Endothelial cell of umbilical vein (primary cell): Measurements from ENCODE around the gene MYH16.

ENCODE experiments used
- EZH2 ChIP-seq: IDR thresholded peaks from 2 replicates; pipeline ENCODE4 v1.6.1; 2012; ENCODE audit warnings: borderline replicate concordance, low read depth, mild to moderate bottlenecking, moderate library complexity, low read length, inconsistent platforms; ENCODE audit not compliant: severe bottlenecking
- GATA2 ChIP-seq: IDR thresholded peaks from 2 replicates; pipeline ENCODE4 v1.7.0; 2011; ENCODE audit warnings: low read depth, mild to moderate bottlenecking, moderate library complexity, mixed read lengths, low read length; ENCODE audit not compliant: insufficient read length, insufficient read depth
- POLR2AphosphoS5 ChIP-seq: IDR thresholded peaks from 2 replicates; pipeline ENCODE4 v1.6.1; 2012; ENCODE audit warnings: low read depth, mild to moderate bottlenecking, control low read depth, low read length, moderate library complexity; ENCODE audit not compliant: insufficient read depth
- TF ChIP-seq, protein P1 (sequence below), 2 donors: IDR thresholded peaks; 1 replicate in 1 of 2; 2 replicates in 1 of 2; pipeline ENCODE4 v1.5.1; 2011; ENCODE audit warnings: low read length in 2 of 2, mild to moderate bottlenecking in 2 of 2, moderate library complexity in 2 of 2, control low read depth in 1 of 2, inconsistent platforms in 1 of 2, low read depth in 1 of 2; ENCODE audit not compliant: insufficient read depth in 1 of 2; ENCODE audit errors: extremely low read depth in 1 of 2

DNA sequence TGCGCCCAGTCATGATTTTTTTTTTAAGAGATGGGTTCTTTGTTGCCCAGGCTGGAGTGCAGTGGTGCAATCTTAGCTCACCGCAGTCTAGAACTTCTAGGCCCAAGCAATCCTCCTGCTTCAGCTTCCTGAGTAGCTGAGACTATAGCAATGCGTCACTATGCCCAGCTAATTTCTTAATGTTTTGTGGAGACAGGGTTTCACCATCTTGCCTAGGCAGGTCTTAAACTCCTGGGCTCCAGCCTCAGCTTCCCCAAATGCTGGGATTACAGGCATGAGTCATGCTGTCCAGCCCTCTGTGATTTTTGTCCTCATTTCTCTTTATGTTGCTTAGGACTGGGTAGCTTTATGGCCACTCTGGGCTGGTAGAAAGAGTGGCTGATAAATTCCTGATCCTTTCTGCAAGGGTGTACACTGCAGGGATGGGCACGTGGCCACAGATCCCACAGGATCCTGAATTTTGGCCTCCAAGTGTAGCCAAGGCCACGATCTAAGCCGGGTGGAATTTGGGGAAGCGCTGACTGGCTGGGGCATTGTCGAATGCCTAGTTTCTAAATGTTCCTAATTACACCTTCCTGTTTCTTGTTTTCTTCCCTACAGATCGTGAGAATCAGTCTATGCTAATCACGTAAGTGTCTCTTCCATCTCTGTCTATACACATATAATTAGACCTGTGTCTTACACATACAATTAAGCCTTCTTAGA lies 24.1 kb upstream of the MYH16 start:
- TF ChIP-seq, protein P1, sequence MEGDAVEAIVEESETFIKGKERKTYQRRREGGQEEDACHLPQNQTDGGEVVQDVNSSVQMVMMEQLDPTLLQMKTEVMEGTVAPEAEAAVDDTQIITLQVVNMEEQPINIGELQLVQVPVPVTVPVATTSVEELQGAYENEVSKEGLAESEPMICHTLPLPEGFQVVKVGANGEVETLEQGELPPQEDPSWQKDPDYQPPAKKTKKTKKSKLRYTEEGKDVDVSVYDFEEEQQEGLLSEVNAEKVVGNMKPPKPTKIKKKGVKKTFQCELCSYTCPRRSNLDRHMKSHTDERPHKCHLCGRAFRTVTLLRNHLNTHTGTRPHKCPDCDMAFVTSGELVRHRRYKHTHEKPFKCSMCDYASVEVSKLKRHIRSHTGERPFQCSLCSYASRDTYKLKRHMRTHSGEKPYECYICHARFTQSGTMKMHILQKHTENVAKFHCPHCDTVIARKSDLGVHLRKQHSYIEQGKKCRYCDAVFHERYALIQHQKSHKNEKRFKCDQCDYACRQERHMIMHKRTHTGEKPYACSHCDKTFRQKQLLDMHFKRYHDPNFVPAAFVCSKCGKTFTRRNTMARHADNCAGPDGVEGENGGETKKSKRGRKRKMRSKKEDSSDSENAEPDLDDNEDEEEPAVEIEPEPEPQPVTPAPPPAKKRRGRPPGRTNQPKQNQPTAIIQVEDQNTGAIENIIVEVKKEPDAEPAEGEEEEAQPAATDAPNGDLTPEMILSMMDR (IDR thresholded peaks at IDR 0.05; ENCODE audit: extremely low read depth in 1 of 2, insufficient read depth in 1 of 2, low read depth in 1 of 2, low read length in 2 of 2): no peak
- TF ChIP-seq GATA2: no peak
- TF ChIP-seq POLR2AphosphoS5: no peak
- TF ChIP-seq EZH2: no peak
